SJSA1 (cell line): Measurements from ENCODE around the gene PRSS36. TPM values are rescaled to one million over a fixed set of nuclear protein-coding genes. Genes with fewer than 3 reads are reported as not detected.

ENCODE experiments used
- DNase-seq, 2 experiments: peaks; one replicate each; pipeline ENCODE4 v3.0.0-alpha.2; 2015 to 2020; ENCODE audit warnings: low spot score in 2 of 2, low read depth in 1 of 2
- H3K27ac ChIP-seq: fragments of 250-450 bp; sonication (Bioruptor Pico); 2 replicates; pipeline ENCODE4 v1.5.1; 2020; ENCODE audit warnings: mild to moderate bottlenecking, moderate library complexity
- H3K27me3 ChIP-seq: fragments of 250-450 bp; sonication (Bioruptor Pico); replicated peaks from 2 replicates; pipeline ENCODE4 v1.5.1; 2020; ENCODE audit warnings: mild to moderate bottlenecking, moderate library complexity
- H3K36me3 ChIP-seq: fragments of 250-450 bp; sonication (Bioruptor Pico); 2 replicates; pipeline ENCODE4 v1.5.1; 2020; ENCODE audit warnings: mild to moderate bottlenecking
- H3K4me1 ChIP-seq: fragments of 250-450 bp; sonication (Bioruptor Pico); replicated peaks from 2 replicates; pipeline ENCODE4 v1.6.1; 2021; ENCODE audit warnings: mild to moderate bottlenecking
- H3K4me3 ChIP-seq: fragments of 250-450 bp; sonication (Bioruptor Pico); 2 replicates; pipeline ENCODE4 v1.5.1; 2020; ENCODE audit warnings: mild to moderate bottlenecking
- H3K9me3 ChIP-seq: fragments of 250-450 bp; sonication (Bioruptor Pico); replicated peaks from 2 replicates; pipeline ENCODE4 v1.5.1; 2020; ENCODE audit warnings: mild to moderate bottlenecking
- total RNA-seq: library from RNA; depleted of rRNA; stranded (reverse); fragments of >200 nt; shearing (Covaris generic); gene quantifications from 2 replicates; pipeline ENCODE4 v1.2.3, GENCODE V29; 2014; rRNA removed

PRSS36 gene
- total RNA-seq, 1 experiment from 2014 or later: 0.18 TPM

- H3K36me3 ChIP-seq: no peaks in the 10 kb centered on the region
- no peak overlapping the region for H3K27ac ChIP-seq
- H3K4me1 ChIP-seq: peaks cover 6% of the 10 kb centered on the region; the same call in 1 of the 2 replicates
- no peaks in the 10 kb centered on the region for H3K9me3 ChIP-seq
- H3K27me3 ChIP-seq: no peaks in the 10 kb centered on the region
- H3K4me3 ChIP-seq: no peak overlapping the region
- DNase-seq: no peak
These were observed 49.8 kb downstream of the PRSS36 start for GRCh38 chr16:31099860-31100638.

GRCh38 chr16:31094424-31095120, 55.3 kb downstream of the PRSS36 start, which contains the start of gene VKORC1:
TSS of gene VKORC1 (minus strand) at chr16:31094797. CDS start at chr16:31094729, 68 bp downstream.
- peaks cover 4% of the 10 kb centered on the region; the same call in 1 of the 2 replicates for H3K4me1 ChIP-seq
- H3K9me3 ChIP-seq: no peaks in the 10 kb centered on the region
- peaks cover 13% of the 10 kb centered on the region for H3K36me3 ChIP-seq
- DNase-seq: peak; percentile 89 to 97
- H3K27me3 ChIP-seq: no peaks in the 10 kb centered on the region
- H3K4me3 ChIP-seq: peak within 1 kb of the TSS; percentile 65
- no peak within 1 kb of the TSS for H3K27ac ChIP-seq

GRCh38 chr16:31094088-31094423, 55.8 kb downstream of the PRSS36 start:
- peaks cover 4% of the 10 kb centered on the region; the same call in 1 of the 2 replicates for H3K4me1 ChIP-seq
- no peak overlapping the region for H3K27ac ChIP-seq
- peaks cover 16% of the 10 kb centered on the region for H3K36me3 ChIP-seq
- H3K4me3 ChIP-seq: peak overlapping the region; percentile 65
- DNase-seq: peak in 1 of 2 experiments; percentile 43
- no peaks in the 10 kb centered on the region for H3K9me3 ChIP-seq
- no peaks in the 10 kb centered on the region for H3K27me3 ChIP-seq

GRCh38 chr16:31093132-31093703, 56.6 kb downstream of the PRSS36 start:
- peak in 1 of 2 experiments; percentile 49 for DNase-seq
- no peaks in the 10 kb centered on the region for H3K9me3 ChIP-seq
- H3K4me3 ChIP-seq: no peak overlapping the region; the same call in 1 of the 2 replicates
- H3K36me3 ChIP-seq: peaks cover 17% of the 10 kb centered on the region
- H3K27me3 ChIP-seq: no peaks in the 10 kb centered on the region
- H3K27ac ChIP-seq: no peak overlapping the region
- peaks cover 4% of the 10 kb centered on the region; the same call in 1 of the 2 replicates for H3K4me1 ChIP-seq

GRCh38 chr16:31092330-31092729, 57.5 kb downstream of the PRSS36 start:
- H3K36me3 ChIP-seq: peaks cover 17% of the 10 kb centered on the region
- H3K4me1 ChIP-seq: peaks cover 4% of the 10 kb centered on the region; the same call in 1 of the 2 replicates
- no peak overlapping the region for H3K4me3 ChIP-seq
- H3K9me3 ChIP-seq: no peaks in the 10 kb centered on the region
- no peak for DNase-seq
- no peaks in the 10 kb centered on the region for H3K27me3 ChIP-seq
- H3K27ac ChIP-seq: no peak overlapping the region

- Histone ChIP-seq H3K27me3 (no peaks in the 10 kb centered on the region), H3K9me3 (no peaks in the 10 kb centered on the region), H3K36me3 (peaks cover 17% of the 10 kb centered on the region), H3K27ac (no peak overlapping the region), H3K4me3 (no peak overlapping the region), H3K4me1 (peaks cover 4% of the 10 kb centered on the region; the same call in 1 of the 2 replicates)
- peak in 1 of 2 experiments; percentile 48 for DNase-seq
These were observed 59.3 kb downstream of the PRSS36 start for GRCh38 chr16:31090540-31090939.

GRCh38 chr16:31089199-31089598, 60.7 kb downstream of the PRSS36 start:
- no peak overlapping the region for H3K4me3 ChIP-seq
- H3K36me3 ChIP-seq: peaks cover 27% of the 10 kb centered on the region
- no peak overlapping the region for H3K27ac ChIP-seq
- DNase-seq: peak in 1 of 2 experiments; percentile 41
- no peaks in the 10 kb centered on the region for H3K27me3 ChIP-seq
- no peaks in the 10 kb centered on the region for H3K9me3 ChIP-seq
- H3K4me1 ChIP-seq: peaks cover 4% of the 10 kb centered on the region; the same call in 1 of the 2 replicates

Other genes with a start within 250 kb of the PRSS36 start
- gene FBXL19, start 226.5 kb downstream of the PRSS36 start, total RNA-seq: 7.1 and 8.9 TPM in 2 replicates
- 8.7 and 9.1 TPM in 2 replicates for gene ORAI3, start 201.0 kb downstream of the PRSS36 start, total RNA-seq
- 0.60 and 2.2 TPM in 2 replicates for gene SETD1A, start 192.3 kb downstream of the PRSS36 start, total RNA-seq
- gene HSD3B7, start 164.9 kb downstream of the PRSS36 start, total RNA-seq: 4.1 and 7.8 TPM in 2 replicates
- 0.05 and 0.06 TPM in 2 replicates for gene STX1B, start 139.4 kb downstream of the PRSS36 start, total RNA-seq
- 5.2 and 11.8 TPM in 2 replicates for gene STX4, start 116.5 kb downstream of the PRSS36 start, total RNA-seq
- 13.2 and 16.0 TPM in 2 replicates for gene ZNF668, start 75.8 kb downstream of the PRSS36 start, total RNA-seq
- 6.7 and 13.3 TPM in 2 replicates for gene ZNF646, start 75.6 kb downstream of the PRSS36 start, total RNA-seq
- 1.9 and 2.6 TPM in 2 replicates for gene PRSS53, start 61.1 kb downstream of the PRSS36 start, total RNA-seq
- gene VKORC1, start 55.3 kb downstream of the PRSS36 start, total RNA-seq: 119 and 140 TPM in 2 replicates
- gene BCKDK, start 41.7 kb downstream of the PRSS36 start, total RNA-seq: 19.1 and 20.8 TPM in 2 replicates
- 32.3 and 45.2 TPM in 2 replicates for gene KAT8, start 32.4 kb downstream of the PRSS36 start, total RNA-seq
- gene PRSS8, start 14.3 kb downstream of the PRSS36 start, total RNA-seq: not detected in 2 replicates
- 32.0 and 37.5 TPM in 2 replicates for gene FUS, start 30.1 kb upstream of the PRSS36 start, total RNA-seq
- 15.4 and 21.6 TPM in 2 replicates for gene PYCARD, start 52.7 kb upstream of the PRSS36 start, total RNA-seq
- not detected in 2 replicates for gene TRIM72, start 64.1 kb upstream of the PRSS36 start, total RNA-seq
- gene PYDC1, start 67.1 kb upstream of the PRSS36 start, total RNA-seq: not detected in 2 replicates
- 0.05 TPM in 1 of 2 replicates, not detected in the other for gene ITGAM, start 109.9 kb upstream of the PRSS36 start, total RNA-seq
- gene ITGAX, start 205.1 kb upstream of the PRSS36 start, total RNA-seq: 0.09 TPM in 1 of 2 replicates, not detected in the other
- not detected in 2 replicates for gene ITGAD, start 243.3 kb upstream of the PRSS36 start, total RNA-seq